ENCODE data around the gene ZC2HC1B. TPM values are rescaled to one million over a fixed set of nuclear protein-coding genes. Genes with fewer than 3 reads are reported as not detected.

Gene ZC2HC1B
- total RNA-seq, 1 experiment from 2014 or later: not detected

DNA sequence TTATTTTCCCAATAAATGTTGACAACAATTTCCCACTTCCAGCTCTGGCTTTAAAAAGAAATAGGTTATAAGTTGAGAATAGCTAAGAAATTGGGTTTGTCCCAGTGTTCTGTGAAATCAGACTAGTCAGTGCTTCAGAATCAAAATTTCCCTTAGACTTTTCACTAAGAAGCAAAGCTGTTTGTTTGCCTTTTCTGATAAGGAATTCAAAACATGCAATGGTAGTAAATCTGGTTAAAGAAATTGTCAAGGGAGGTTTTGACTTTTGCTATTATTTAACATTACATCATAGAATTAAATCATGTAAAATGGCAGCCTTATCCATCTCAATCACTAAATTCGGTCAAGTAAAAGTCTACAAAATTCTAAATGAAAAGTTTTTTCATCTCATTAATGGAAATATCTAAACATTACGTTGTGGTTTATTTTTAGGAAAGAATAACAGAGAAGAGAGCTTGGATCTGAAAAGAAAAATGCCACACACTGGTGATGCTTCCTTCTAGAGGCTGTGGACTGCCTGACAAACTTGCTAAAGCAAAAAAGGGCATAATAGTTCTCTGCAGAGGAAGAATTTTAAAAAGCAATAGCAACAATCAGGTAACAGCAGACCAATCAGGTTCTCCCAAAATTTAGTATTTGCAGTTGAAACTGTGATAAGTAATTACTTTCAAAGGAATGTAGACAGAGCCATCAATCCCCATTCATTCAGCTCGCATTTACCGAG lies 107.4 kb downstream of the ZC2HC1B start:
- peaks cover 49% of the 10 kb centered on the region for H3K4me1 ChIP-seq
- no peak overlapping the region for H3K4me3 ChIP-seq
- peak overlapping the region; percentile 99 for H3K27ac ChIP-seq
- no peak for DNase-seq
- H3K9me3 ChIP-seq (replicated peaks): no peaks in the 10 kb centered on the region
- H3K27me3 ChIP-seq: no peaks in the 10 kb centered on the region
- H3K36me3 ChIP-seq: peaks cover 8% of the 10 kb centered on the region; the same call in 1 of the 2 replicates

- DNase-seq: peak; percentile 97 to 99
Observed at GRCh38 chr6:143973097-143973966, 109.1 kb downstream of the ZC2HC1B start.

DNA sequence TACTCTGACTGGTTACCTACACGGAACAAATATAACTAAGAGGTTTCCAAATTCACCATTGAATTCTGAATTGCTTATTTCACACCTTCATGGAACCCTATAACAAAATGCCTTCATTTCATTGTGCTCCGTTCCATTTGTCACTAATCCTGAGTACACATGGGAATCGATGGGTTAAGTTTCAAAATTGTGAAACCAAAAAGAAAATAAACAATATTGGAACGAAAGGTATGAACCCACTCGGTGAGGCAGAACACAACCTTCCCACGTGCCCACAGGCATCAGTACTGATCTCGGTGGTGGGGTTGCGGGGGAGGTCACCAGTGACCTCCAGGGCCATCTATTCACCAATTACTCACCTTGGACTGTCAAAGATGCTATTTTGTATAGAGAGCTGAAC lies 109.8 kb downstream of the ZC2HC1B start:
- DNase-seq: peak in 1 of 2 experiments; percentile 47
- Histone ChIP-seq H3K36me3 (no peaks in the 10 kb centered on the region), H3K27me3 (no peaks in the 10 kb centered on the region), H3K27ac (peak overlapping the region; percentile 99), H3K4me3 (peak overlapping the region; percentile 32), H3K9me3 (replicated peaks) (no peaks in the 10 kb centered on the region), H3K4me1 (peaks cover 49% of the 10 kb centered on the region)

More at GRCh38 chr6:143973097-143973966, 109.1 kb downstream of the ZC2HC1B start:
- H3K27ac ChIP-seq: peak overlapping the region; percentile 99
- no peaks in the 10 kb centered on the region for H3K27me3 ChIP-seq
- H3K4me1 ChIP-seq: peaks cover 49% of the 10 kb centered on the region
- no peaks in the 10 kb centered on the region for H3K36me3 ChIP-seq
- H3K9me3 ChIP-seq (replicated peaks): no peaks in the 10 kb centered on the region
- H3K4me3 ChIP-seq: peak overlapping the region; percentile 32

GRCh38 chr6:143976806-143977349 lies 112.6 kb downstream of the ZC2HC1B start:
- Histone ChIP-seq H3K4me3 (no peak overlapping the region), H3K9me3 (replicated peaks) (no peaks in the 10 kb centered on the region), H3K27ac (no peak overlapping the region), H3K4me1 (peaks cover 32% of the 10 kb centered on the region), H3K27me3 (no peaks in the 10 kb centered on the region), H3K36me3 (peaks cover 13% of the 10 kb centered on the region)
- DNase-seq: no peak

DNA sequence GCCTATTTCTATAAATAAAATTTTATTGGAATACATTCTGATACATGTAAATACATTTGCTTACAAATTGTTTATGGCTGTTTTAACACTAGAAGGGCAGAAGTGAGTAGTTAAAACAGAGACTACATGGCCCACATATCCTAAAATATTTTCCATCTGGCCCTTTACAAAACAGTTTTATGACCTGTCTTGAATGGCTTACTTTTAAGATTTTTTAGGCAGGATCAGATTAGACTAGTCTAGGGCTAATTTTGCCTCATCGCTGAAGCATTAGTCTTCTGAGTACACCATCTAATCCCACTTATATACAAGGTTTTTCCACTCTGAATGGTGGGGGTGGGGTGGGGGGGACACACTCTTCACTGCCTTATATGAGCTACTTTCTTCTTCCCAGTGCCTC lies 116.6 kb downstream of the ZC2HC1B start:
- H3K36me3 ChIP-seq: peaks cover 22% of the 10 kb centered on the region
- no peak overlapping the region for H3K4me3 ChIP-seq
- H3K9me3 ChIP-seq (replicated peaks): no peaks in the 10 kb centered on the region; the same call in 1 of the 2 replicates
- H3K27ac ChIP-seq: no peak overlapping the region
- DNase-seq: no peak
- H3K27me3 ChIP-seq: no peaks in the 10 kb centered on the region
- peaks cover 2% of the 10 kb centered on the region; the same call in 1 of the 2 replicates for H3K4me1 ChIP-seq

GRCh38 chr6:143982968-143983367 lies 118.7 kb downstream of the ZC2HC1B start:
- H3K36me3 ChIP-seq: peaks cover 22% of the 10 kb centered on the region
- H3K4me1 ChIP-seq: peaks cover 2% of the 10 kb centered on the region; the same call in 1 of the 2 replicates
- H3K27me3 ChIP-seq: no peaks in the 10 kb centered on the region
- no peak overlapping the region for H3K4me3 ChIP-seq
- H3K27ac ChIP-seq: no peak overlapping the region
- no peaks in the 10 kb centered on the region; the same call in 1 of the 2 replicates for H3K9me3 ChIP-seq (replicated peaks)
- no peak for DNase-seq

DNA sequence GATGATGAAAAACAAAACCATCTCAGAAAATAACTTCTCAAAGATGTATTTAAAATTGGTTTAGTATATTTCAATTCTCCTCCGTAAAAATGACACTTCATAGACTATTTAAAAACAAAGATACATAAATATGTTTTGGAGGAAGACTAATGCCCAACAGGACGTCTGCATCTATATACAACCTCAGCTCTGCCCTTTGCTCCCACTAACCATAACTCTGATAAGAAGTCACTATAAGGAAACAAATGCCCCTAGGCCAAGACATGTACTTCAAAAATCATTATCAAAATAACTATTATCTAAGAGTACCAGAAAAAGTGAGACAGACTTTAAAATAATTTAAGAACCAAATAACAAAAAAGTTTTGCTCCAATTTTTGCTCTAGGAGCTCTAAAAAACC lies 120.4 kb downstream of the ZC2HC1B start:
- Histone ChIP-seq H3K27me3 (no peaks in the 10 kb centered on the region), H3K4me3 (no peak overlapping the region), H3K9me3 (replicated peaks) (no peaks in the 10 kb centered on the region; the same call in 1 of the 2 replicates), H3K36me3 (peaks cover 18% of the 10 kb centered on the region), H3K4me1 (peaks cover 2% of the 10 kb centered on the region; the same call in 1 of the 2 replicates), H3K27ac (no peak overlapping the region)
- DNase-seq: no peak

- Histone ChIP-seq H3K36me3 (peaks cover 12% of the 10 kb centered on the region), H3K27me3 (no peaks in the 10 kb centered on the region), H3K4me3 (no peak overlapping the region), H3K4me1 (peaks cover 2% of the 10 kb centered on the region; the same call in 1 of the 2 replicates), H3K9me3 (replicated peaks) (no peaks in the 10 kb centered on the region; the same call in 1 of the 2 replicates), H3K27ac (no peak overlapping the region)
- no peak for DNase-seq
Observed at GRCh38 chr6:143986463-143987065, 122.3 kb downstream of the ZC2HC1B start.

Other genes starting within 250 kb of the ZC2HC1B start
- gene PHACTR2, start 186.5 kb upstream of the ZC2HC1B start, total RNA-seq (2014; rRNA removed; shearing (Covaris generic)): 57.1 and 63.7 TPM in 2 replicates
- gene LTV1, start 21.1 kb upstream of the ZC2HC1B start, total RNA-seq (2014; rRNA removed; shearing (Covaris generic)): 40.6 and 44.8 TPM in 2 replicates
- 66.5 and 77.2 TPM in 2 replicates for gene PLAGL1, start 143.8 kb downstream of the ZC2HC1B start, total RNA-seq (2014; rRNA removed; shearing (Covaris generic))
- 116 and 118 TPM in 2 replicates for gene SF3B5, start 231.1 kb downstream of the ZC2HC1B start, total RNA-seq (2014; rRNA removed; shearing (Covaris generic))

Measured in SJCRH30 (cell line).